ENCODE results near the gene DERA.
"Not testable (repeated sequence)": the region's sequence is repeated elsewhere in the genome, so short reads cannot be mapped to it uniquely, and the experiment has no call there.

The DERA gene

GRCh38 chr12:15863984-15864383, 47.1 kb upstream of the DERA start:
- H3K14ac ChIP-seq (ENCODE audit: low read length), result no peak overlapping the region
- no peak overlapping the region for H2BK15ac ChIP-seq (ENCODE audit: low read length)
- H3K27me3 ChIP-seq (ENCODE audit: control insufficient read depth in 3 of 3, insufficient read depth in 3 of 3, low read depth in 1 of 3, low read length in 3 of 3), result no peaks in the 10 kb centered on the region
- H3K18ac ChIP-seq (ENCODE audit: low read length), result no peak overlapping the region
- H2BK12ac ChIP-seq (ENCODE audit: low read length), result no peak overlapping the region
- no peak overlapping the region for H2BK5ac ChIP-seq (ENCODE audit: low read length)
- H3K23ac ChIP-seq (ENCODE audit: low read depth, low read length, poor library complexity), result no peak overlapping the region
- no peaks in the 10 kb centered on the region for H3K36me3 ChIP-seq (replicated peaks in 1 of 2; ENCODE audit: control insufficient read depth in 2 of 2, insufficient read depth in 2 of 2, low read length in 2 of 2)
- no peaks in the 10 kb centered on the region for H3K79me1 ChIP-seq (ENCODE audit: low read depth, low read length)
- WGBS, 2 donors (ENCODE audit: extremely low coverage in 2 of 2, insufficient read length in 2 of 2, insufficient replicate concordance in 1 of 2), result no CpG with 5 or more reads among the region's 6 CpGs
- peaks cover 0 to 2% of the 10 kb centered on the region in 2 donors for H3K4me1 ChIP-seq (ENCODE audit: control insufficient read depth in 2 of 2, insufficient read depth in 1 of 2, low read depth in 1 of 2, low read length in 2 of 2)
- H3K4ac ChIP-seq (ENCODE audit: low read length), result no peak overlapping the region
- DNase-seq (ENCODE audit: low spot score), result no peak
- H3K9ac ChIP-seq (ENCODE audit: low read depth, low read length, poor library complexity), result no peak overlapping the region
- H3K4me3 ChIP-seq (ENCODE audit: low read length in 2 of 2), result no peak overlapping the region
- no peak overlapping the region for H3K27ac ChIP-seq (replicated peaks; ENCODE audit: low read length)
- no peak overlapping the region for H3K4me2 ChIP-seq (ENCODE audit: insufficient read depth, low read length, poor library complexity, severe bottlenecking)
- H4K91ac ChIP-seq (ENCODE audit: low read depth, low read length, poor library complexity), result no peak overlapping the region
- H2BK120ac ChIP-seq (ENCODE audit: low read depth, low read length), result no peak overlapping the region
- no peaks in the 10 kb centered on the region for H3K9me3 ChIP-seq (replicated peaks in 1 of 2; ENCODE audit: control insufficient read depth in 2 of 2, insufficient read depth in 1 of 2, low read depth in 1 of 2, low read length in 2 of 2)
- no peak overlapping the region for H2AK5ac ChIP-seq (ENCODE audit: low read depth, low read length)
- H4K8ac ChIP-seq (ENCODE audit: low read depth, low read length), result no peak overlapping the region
- H2AFZ ChIP-seq (ENCODE audit: low read length), result no peak overlapping the region

GRCh38 chr12:15868186-15868585, 42.9 kb upstream of the DERA start:
- no peak overlapping the region for H2BK120ac ChIP-seq (ENCODE audit: low read depth, low read length)
- no peak overlapping the region for H3K23ac ChIP-seq (ENCODE audit: low read depth, low read length, poor library complexity)
- no peak overlapping the region for H2BK15ac ChIP-seq (ENCODE audit: low read length)
- H3K79me1 ChIP-seq (ENCODE audit: low read depth, low read length), result no peaks in the 10 kb centered on the region
- no peak overlapping the region for H3K18ac ChIP-seq (ENCODE audit: low read length)
- no peak overlapping the region for H2AK5ac ChIP-seq (ENCODE audit: low read depth, low read length)
- no peak overlapping the region for H3K4ac ChIP-seq (ENCODE audit: low read length)
- no peak overlapping the region for H2BK12ac ChIP-seq (ENCODE audit: low read length)
- H3K9ac ChIP-seq (ENCODE audit: low read depth, low read length, poor library complexity), result no peak overlapping the region
- no peak overlapping the region for H3K4me2 ChIP-seq (ENCODE audit: insufficient read depth, low read length, poor library complexity, severe bottlenecking)
- H3K27me3 ChIP-seq (ENCODE audit: control insufficient read depth in 3 of 3, insufficient read depth in 3 of 3, low read depth in 1 of 3, low read length in 3 of 3), result no peaks in the 10 kb centered on the region
- DNase-seq (ENCODE audit: low spot score), result no peak
- H3K36me3 ChIP-seq (replicated peaks in 1 of 2; ENCODE audit: control insufficient read depth in 2 of 2, insufficient read depth in 2 of 2, low read length in 2 of 2), result no peaks in the 10 kb centered on the region
- no peak overlapping the region for H3K4me3 ChIP-seq (ENCODE audit: low read length in 2 of 2)
- no peak overlapping the region for H4K8ac ChIP-seq (ENCODE audit: low read depth, low read length)
- peaks cover 0 to 2% of the 10 kb centered on the region in 2 donors for H3K4me1 ChIP-seq (ENCODE audit: control insufficient read depth in 2 of 2, insufficient read depth in 1 of 2, low read depth in 1 of 2, low read length in 2 of 2)
- no peak overlapping the region for H4K91ac ChIP-seq (ENCODE audit: low read depth, low read length, poor library complexity)
- H2BK5ac ChIP-seq (ENCODE audit: low read length), result no peak overlapping the region
- no peak overlapping the region for H2AFZ ChIP-seq (ENCODE audit: low read length)
- H3K9me3 ChIP-seq (replicated peaks in 1 of 2; ENCODE audit: control insufficient read depth in 2 of 2, insufficient read depth in 1 of 2, low read depth in 1 of 2, low read length in 2 of 2), result no peaks in the 10 kb centered on the region
- H3K14ac ChIP-seq (ENCODE audit: low read length), result no peak overlapping the region
- H3K27ac ChIP-seq (replicated peaks; ENCODE audit: low read length), result no peak overlapping the region
- no CpG with 5 or more reads among the region's 3 CpGs for WGBS, 2 donors (ENCODE audit: extremely low coverage in 2 of 2, insufficient read length in 2 of 2, insufficient replicate concordance in 1 of 2)

DNA sequence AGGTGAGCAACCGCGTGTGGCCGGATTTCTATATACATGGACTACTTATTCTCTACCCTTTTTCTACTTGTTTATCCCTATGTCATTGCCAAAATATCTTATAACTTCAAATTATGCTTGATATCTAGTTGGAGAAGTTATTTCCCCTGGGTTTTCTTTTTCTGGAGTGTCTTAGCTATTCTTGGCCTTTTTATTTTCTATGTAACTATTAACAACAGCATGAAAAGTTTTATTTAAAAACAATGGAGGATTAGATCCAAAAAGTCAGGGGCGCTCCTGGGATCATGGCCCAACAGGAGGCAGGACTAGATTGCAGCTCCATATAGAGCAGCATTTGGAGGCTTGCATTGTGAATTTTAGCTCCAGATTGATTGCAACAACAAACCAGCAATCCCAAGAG, 37.6 kb upstream of the DERA start:
- no peak overlapping the region for H2AK5ac ChIP-seq (ENCODE audit: low read depth, low read length)
- no peak overlapping the region for H2AFZ ChIP-seq (ENCODE audit: low read length)
- H2BK12ac ChIP-seq (ENCODE audit: low read length), result no peak overlapping the region
- H3K9me3 ChIP-seq (replicated peaks in 1 of 2; ENCODE audit: control insufficient read depth in 2 of 2, insufficient read depth in 1 of 2, low read depth in 1 of 2, low read length in 2 of 2), result no peaks in the 10 kb centered on the region
- no peak overlapping the region for H3K4me3 ChIP-seq (ENCODE audit: low read length in 2 of 2)
- DNase-seq (ENCODE audit: low spot score), result no peak
- no peaks in the 10 kb centered on the region for H3K4me1 ChIP-seq (ENCODE audit: control insufficient read depth in 2 of 2, insufficient read depth in 1 of 2, low read depth in 1 of 2, low read length in 2 of 2)
- no peak overlapping the region for H4K8ac ChIP-seq (ENCODE audit: low read depth, low read length)
- no peak overlapping the region for H3K4ac ChIP-seq (ENCODE audit: low read length)
- H3K18ac ChIP-seq (ENCODE audit: low read length), result no peak overlapping the region
- no peak overlapping the region for H2BK120ac ChIP-seq (ENCODE audit: low read depth, low read length)
- H3K23ac ChIP-seq (ENCODE audit: low read depth, low read length, poor library complexity), result no peak overlapping the region
- H3K27ac ChIP-seq (replicated peaks; ENCODE audit: low read length), result no peak overlapping the region
- no peak overlapping the region for H3K14ac ChIP-seq (ENCODE audit: low read length)
- H3K4me2 ChIP-seq (ENCODE audit: insufficient read depth, low read length, poor library complexity, severe bottlenecking), result no peak overlapping the region
- no peak overlapping the region for H3K9ac ChIP-seq (ENCODE audit: low read depth, low read length, poor library complexity)
- no peak overlapping the region for H2BK15ac ChIP-seq (ENCODE audit: low read length)
- H4K91ac ChIP-seq (ENCODE audit: low read depth, low read length, poor library complexity), result no peak overlapping the region
- H2BK5ac ChIP-seq (ENCODE audit: low read length), result no peak overlapping the region
- no peaks in the 10 kb centered on the region for H3K27me3 ChIP-seq (ENCODE audit: control insufficient read depth in 3 of 3, insufficient read depth in 3 of 3, low read depth in 1 of 3, low read length in 3 of 3)
- no CpG with 5 or more reads among the region's 4 CpGs for WGBS, 2 donors (ENCODE audit: extremely low coverage in 2 of 2, insufficient read length in 2 of 2, insufficient replicate concordance in 1 of 2)
- no peaks in the 10 kb centered on the region for H3K79me1 ChIP-seq (ENCODE audit: low read depth, low read length)
- H3K36me3 ChIP-seq (replicated peaks in 1 of 2; ENCODE audit: control insufficient read depth in 2 of 2, insufficient read depth in 2 of 2, low read length in 2 of 2), result no peaks in the 10 kb centered on the region

DNA sequence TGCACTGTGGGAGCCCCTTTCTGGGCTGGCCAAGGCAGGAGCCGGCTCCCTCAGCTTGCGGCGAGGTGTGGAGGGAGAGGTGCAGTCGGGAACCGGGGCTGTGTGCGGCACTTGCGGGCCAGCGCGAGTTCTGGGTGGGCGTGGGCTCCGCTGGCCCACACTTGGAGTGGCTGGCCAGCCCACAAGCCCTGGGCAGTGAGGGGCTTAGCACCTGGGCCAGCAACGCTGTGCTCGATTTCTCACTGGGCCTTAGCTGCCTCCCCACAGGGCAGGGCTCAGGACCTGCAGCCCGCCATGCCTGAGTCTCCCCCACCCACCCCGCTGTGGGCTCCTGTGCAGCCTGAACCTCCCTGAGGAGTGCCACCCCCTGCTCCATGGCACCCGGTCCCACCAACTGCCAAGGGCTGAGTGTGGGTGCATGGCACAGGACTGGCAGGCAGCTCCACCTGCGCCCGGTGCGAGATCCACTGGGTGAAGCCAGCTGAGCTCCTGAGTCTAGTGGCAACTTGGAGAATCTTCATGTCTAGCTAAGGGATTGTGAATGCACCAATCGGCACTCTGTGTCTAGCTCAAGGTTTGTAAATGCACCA, 36.5 kb upstream of the DERA start:
- not testable (repeated sequence) for DNase-seq (ENCODE audit: low spot score); H3K9ac ChIP-seq (ENCODE audit: low read depth, low read length, poor library complexity); H3K36me3 ChIP-seq (replicated peaks in 1 of 2; ENCODE audit: control insufficient read depth in 2 of 2, insufficient read depth in 2 of 2, low read length in 2 of 2); H2BK5ac ChIP-seq (ENCODE audit: low read length); H2BK15ac ChIP-seq (ENCODE audit: low read length); H3K27me3 ChIP-seq (ENCODE audit: control insufficient read depth in 3 of 3, insufficient read depth in 3 of 3, low read depth in 1 of 3, low read length in 3 of 3); H3K9me3 ChIP-seq (replicated peaks in 1 of 2; ENCODE audit: control insufficient read depth in 2 of 2, insufficient read depth in 1 of 2, low read depth in 1 of 2, low read length in 2 of 2); H2BK120ac ChIP-seq (ENCODE audit: low read depth, low read length); H3K4me2 ChIP-seq (ENCODE audit: insufficient read depth, low read length, poor library complexity, severe bottlenecking); H2BK12ac ChIP-seq (ENCODE audit: low read length); H3K4me1 ChIP-seq (ENCODE audit: control insufficient read depth in 2 of 2, insufficient read depth in 1 of 2, low read depth in 1 of 2, low read length in 2 of 2); H2AFZ ChIP-seq (ENCODE audit: low read length); H4K91ac ChIP-seq (ENCODE audit: low read depth, low read length, poor library complexity); H3K4me3 ChIP-seq (ENCODE audit: low read length in 2 of 2); H3K79me1 ChIP-seq (ENCODE audit: low read depth, low read length); H3K23ac ChIP-seq (ENCODE audit: low read depth, low read length, poor library complexity); H3K27ac ChIP-seq (replicated peaks; ENCODE audit: low read length); H3K18ac ChIP-seq (ENCODE audit: low read length); H2AK5ac ChIP-seq (ENCODE audit: low read depth, low read length); H3K14ac ChIP-seq (ENCODE audit: low read length); H3K4ac ChIP-seq (ENCODE audit: low read length)
- H4K8ac ChIP-seq (ENCODE audit: low read depth, low read length), result peak overlapping the region; percentile 65
- WGBS, 2 donors (ENCODE audit: extremely low coverage in 2 of 2, insufficient read length in 2 of 2, insufficient replicate concordance in 1 of 2), result no CpG with 5 or more reads among the region's 20 CpGs

All from neuronal stem cell (in vitro differentiated cells).